Right lobe of liver (tissue), 6 donors: ENCODE measurements around the gene NVL. TPM values are rescaled to one million over a fixed set of nuclear protein-coding genes. Genes with fewer than 3 reads are reported as not detected.

ENCODE experiments used
- ATAC-seq, 4 donors: fragments of 200-7000 bp; cut with Tn5 transposase; one replicate each; pipeline ENCODE4 v1.9.1; 2020; ENCODE audit warnings: mild to moderate bottlenecking in 4 of 4, moderate library complexity in 4 of 4
- DNase-seq, 3 donors: peaks; one replicate each; pipeline ENCODE4 v3.0.0-alpha.2; 2020
- H3K27ac ChIP-seq, 3 donors: fragments of 200-600 bp; one replicate each; pipeline ENCODE4 v1.8.0; 2022
- H3K27me3 ChIP-seq, 2 donors: fragments of 200-600 bp; one replicate each; pipeline ENCODE4 v1.8.0; 2022
- H3K36me3 ChIP-seq, 4 donors: fragments of 200-600 bp; sonication (generic) in 1 of 4; one replicate each; pipeline versions ENCODE4 v1.5.1 to v1.8.0; 2017 to 2022; ENCODE audit warnings: control low read depth in 1 of 4
- H3K4me1 ChIP-seq, 4 donors: fragments of 200-600 bp; sonication (generic) in 1 of 4; one replicate each; pipeline versions ENCODE4 v1.5.1 to v1.8.0; 2017 to 2022; ENCODE audit warnings: control low read depth in 1 of 4
- H3K4me3 ChIP-seq, 3 donors: fragments of 200-600 bp; one replicate each; pipeline ENCODE4 v1.8.0; 2022
- H3K9me3 ChIP-seq, 4 donors: fragments of 200-600 bp; sonication (generic) in 1 of 4; one replicate each; pipeline versions ENCODE4 v1.5.1 to v1.8.0; 2017 to 2022; ENCODE audit warnings: control low read depth in 1 of 4
- CTCF ChIP-seq, 4 donors: fragments of 200-600 bp in 3 of 4; fragments of 450-650 bp in 1 of 4; IDR thresholded peaks; one replicate each; pipeline versions ENCODE4 v1.5.1 to v1.8.0; 2016 to 2022; ENCODE audit warnings: antibody characterized with exemption in 4 of 4, mild to moderate bottlenecking in 2 of 4
- POLR2A ChIP-seq: fragments of 450-650 bp; IDR thresholded peaks from one replicate; pipeline ENCODE4 v1.6.1; 2017; ENCODE audit warnings: antibody characterized with exemption, mild to moderate bottlenecking
- WGBS: methylation state at CpG from one replicate; pipeline ENCODE4 v1.1.6; 2018; ENCODE audit warnings: low coverage, low lambda C conversion rate; ENCODE audit not compliant: insufficient coverage; ENCODE audit errors: missing lambda C conversion rate; 5-methylcytosine and 5-hydroxymethylcytosine counted together
- intact Hi-C, 2 donors: fragments of 100-400 bp; cut with DNase I; formaldehyde crosslinking; loops; one replicate each; pipeline versions ENCODE4 v1.11.2 to v1.14.1; 2022
- total RNA-seq, 6 experiments: library from RNA; depleted of rRNA in 2 of 6; stranded (reverse); fragments of >200 nt in 2 of 6; fragmentation: NEBNext Ultra II Directional in 3 of 6; extraction: Animal tissue kit (Norgen Biotek cat#: 25700) in 3 of 6; gene quantifications; one replicate each; pipeline versions ENCODE4 v1.1.0 to v1.2.4, GENCODE V29; 2016 to 2023
- donor health status: DM: no; HTN: yes; CAD: no.
- donor health status: DM: no; HTN: no; CAD: no.
- donor health status: DM: no; HTN: no; CAD: no.
- donor health status: DM: no; HTN: yes; CAD: no.
- donor health status: DM: no; HTN: yes; CAD: no.

Gene NVL
- total RNA-seq, 6 experiments from 2014 or later = 4.5 to 8.9 (median 6.8) TPM

GRCh38 chr1:224373008-224373590, 43.1 kb upstream of the NVL start:
- Histone ChIP-seq H3K27me3 (no peaks in the 10 kb centered on the region), H3K9me3 (no peaks in the 10 kb centered on the region), H3K27ac (no peak overlapping the region), H3K4me3 (no peak overlapping the region), H3K36me3 (peaks cover 0 to 61% (median 9%) of the 10 kb centered on the region in 4 donors), H3K4me1 (no peaks in the 10 kb centered on the region)
- 92% methylated on average over 5 of the region's 5 CpGs for WGBS
- DNase-seq = no peak
- no peak for TF ChIP-seq CTCF (IDR thresholded peaks at IDR 0.05)
- TF ChIP-seq POLR2A = no peak
- intact Hi-C loops = no loop called here
- ATAC-seq = no peak

GRCh38 chr1:224368409-224368808, 38.4 kb upstream of the NVL start:
- TF ChIP-seq POLR2A = no peak
- no peak for TF ChIP-seq CTCF (IDR thresholded peaks at IDR 0.05)
- peaks cover 0 to 71% (median 5%) of the 10 kb centered on the region in 4 donors for H3K36me3 ChIP-seq
- H3K4me3 ChIP-seq = no peak overlapping the region
- H3K27ac ChIP-seq = no peak overlapping the region
- no peaks in the 10 kb centered on the region for H3K4me1 ChIP-seq
- H3K9me3 ChIP-seq = no peaks in the 10 kb centered on the region
- DNase-seq (no peak), ATAC-seq (no peak)
- WGBS = 84% methylated on average over 5 of the region's 5 CpGs
- H3K27me3 ChIP-seq = no peaks in the 10 kb centered on the region
- intact Hi-C loops = no loop called here

- TF ChIP-seq CTCF (IDR thresholded peaks at IDR 0.05) (no peak), POLR2A (no peak)
- Histone ChIP-seq H3K9me3 (no peaks in the 10 kb centered on the region), H3K27ac (no peak overlapping the region), H3K36me3 (no peaks in the 10 kb centered on the region), H3K4me3 (no peak overlapping the region), H3K27me3 (no peaks in the 10 kb centered on the region), H3K4me1 (peaks cover 0 to 10% (median 3%) of the 10 kb centered on the region in 4 donors)
- 71% methylated on average over 3 of the region's 3 CpGs for WGBS
- intact Hi-C loops = no loop called here
- ATAC-seq (no peak), DNase-seq (no peak)
Observed at GRCh38 chr1:224359207-224359606, 29.2 kb upstream of the NVL start.

GRCh38 chr1:224358237-224358636, 28.3 kb upstream of the NVL start:
- H3K36me3 ChIP-seq = no peaks in the 10 kb centered on the region
- DNase-seq (no peak), ATAC-seq (no peak)
- TF ChIP-seq CTCF (IDR thresholded peaks at IDR 0.05) = no peak
- no peak for TF ChIP-seq POLR2A
- H3K9me3 ChIP-seq = no peaks in the 10 kb centered on the region
- no peaks in the 10 kb centered on the region for H3K27me3 ChIP-seq
- no peak overlapping the region for H3K4me3 ChIP-seq
- WGBS = 74% methylated on average over 4 of the region's 4 CpGs
- peak overlapping the region in 1 of 3 donors; percentile 79 for H3K27ac ChIP-seq
- intact Hi-C loops = no loop called here
- peaks cover 0 to 10% (median 3%) of the 10 kb centered on the region in 4 donors for H3K4me1 ChIP-seq
